NCI-H2196 treated with DMSO at 0.1 percent for 48 hours (cell line): Measurements from ENCODE around the gene ECM2.

ENCODE experiments used
- DNase-seq: peaks from one replicate; lab custom pipeline; 2025; ENCODE audit not compliant: unreplicated experiment; lab: John Stamatoyannopoulos, UW

ECM2 gene

DNA sequence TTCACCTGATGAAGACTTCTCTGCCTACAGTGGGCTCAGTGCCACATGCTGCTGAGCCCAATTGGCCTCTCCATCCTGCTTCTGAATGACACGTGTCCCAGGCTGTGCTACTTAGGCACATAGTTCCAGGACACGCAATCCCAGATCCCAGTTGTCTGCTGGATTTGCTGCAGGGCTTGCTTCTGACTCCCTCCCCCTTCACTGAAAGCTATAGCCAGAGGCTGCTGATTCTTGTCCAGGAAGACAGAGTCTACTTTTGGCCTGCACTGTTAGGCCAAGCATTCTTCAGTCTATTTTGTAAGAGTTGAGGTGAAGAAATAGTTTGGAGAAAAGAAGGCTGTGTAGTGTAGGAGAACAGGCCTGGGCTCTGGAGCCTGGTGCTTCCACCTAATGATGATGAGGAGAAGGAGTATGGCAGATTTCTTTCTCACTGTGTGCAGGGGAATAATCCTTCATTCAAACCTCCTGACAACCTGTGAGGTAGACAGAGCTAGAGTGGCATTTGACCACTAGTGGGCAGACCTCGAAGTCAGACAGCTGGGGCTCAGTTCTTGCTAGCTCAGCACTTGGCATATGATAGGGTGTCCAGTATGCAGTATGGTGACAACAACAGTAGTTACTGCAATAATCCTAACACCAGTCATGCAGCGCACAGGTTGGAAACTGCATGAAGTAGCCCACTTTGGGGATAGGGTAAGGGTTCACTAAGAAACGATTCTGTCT, 34.0 kb downstream of the ECM2 start:
- DNase-seq: peak; percentile 1

DNA sequence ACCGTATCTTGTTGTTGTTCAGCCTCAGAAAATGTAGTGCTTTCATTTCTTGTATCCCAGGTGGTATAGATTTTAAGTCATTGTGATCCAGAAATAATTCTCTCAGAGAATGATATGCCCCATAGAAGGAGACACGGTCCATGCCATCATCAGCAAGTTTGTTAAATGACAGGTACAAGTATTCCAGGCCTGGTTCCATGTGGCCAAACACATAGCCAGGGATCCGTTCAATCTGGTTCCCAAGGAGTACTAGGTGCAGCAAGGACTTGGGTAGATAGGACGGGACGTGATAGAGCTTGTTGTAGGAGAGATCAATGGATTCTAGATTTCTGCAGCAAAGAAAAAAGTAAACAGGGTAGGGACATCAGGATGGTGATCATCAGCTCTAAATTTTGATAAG, 35.1 kb downstream of the ECM2 start:
- DNase-seq: no peak

DNA sequence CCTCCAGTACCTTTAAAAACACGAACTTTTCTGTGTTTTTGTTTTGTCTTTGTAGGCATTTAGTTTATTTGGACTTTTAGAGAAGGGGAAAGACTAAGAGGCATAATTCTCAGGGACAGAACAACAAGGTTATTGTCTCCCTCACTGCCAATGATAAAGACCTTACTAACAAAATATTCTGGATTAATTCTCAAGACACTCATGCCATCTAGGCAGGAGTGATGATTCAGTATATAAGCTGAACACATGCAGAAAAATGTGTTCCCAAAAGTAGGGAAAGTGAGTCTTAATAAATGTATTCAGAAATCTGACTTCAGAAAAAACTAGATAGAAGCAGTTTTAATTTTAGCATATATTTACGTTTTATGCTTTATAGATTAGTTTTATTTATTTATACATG, 36.1 kb downstream of the ECM2 start:
- DNase-seq: no peak

DNA sequence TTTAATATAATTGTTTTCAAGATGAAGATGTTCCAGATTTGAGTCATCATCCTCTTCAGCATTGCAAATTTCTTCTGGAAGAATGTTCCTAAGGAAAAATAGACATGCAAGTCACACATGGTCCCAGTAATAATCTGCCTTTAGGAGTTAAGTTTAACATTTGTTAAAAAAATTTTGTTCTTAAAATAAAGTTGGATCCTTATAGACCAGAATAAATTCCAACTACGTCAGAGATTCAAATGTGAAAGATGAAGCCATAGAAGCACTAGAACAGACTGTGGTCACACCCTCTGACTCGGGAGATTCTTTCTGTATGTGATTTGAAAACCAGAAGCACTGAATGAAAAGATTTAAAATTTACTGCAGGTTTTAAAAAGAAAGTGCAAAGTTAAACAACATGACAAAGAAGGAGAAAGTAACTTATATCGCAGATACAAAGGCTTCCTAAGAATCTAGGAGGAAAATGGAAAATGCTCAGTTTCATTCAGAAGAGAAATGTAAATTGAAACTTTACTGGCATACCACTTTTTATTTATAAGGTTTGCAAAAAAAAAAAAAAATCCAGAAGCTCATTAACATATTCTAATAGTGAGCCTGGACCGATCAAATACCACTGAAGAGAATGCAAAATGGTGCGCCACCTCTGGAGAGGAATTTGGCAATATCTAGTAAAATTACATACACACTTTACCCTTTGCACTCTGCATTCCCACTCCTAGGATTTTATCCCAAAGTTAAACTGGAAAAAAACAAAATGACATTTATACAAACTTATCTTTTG, 39.2 kb downstream of the ECM2 start:
- no peak for DNase-seq

DNA sequence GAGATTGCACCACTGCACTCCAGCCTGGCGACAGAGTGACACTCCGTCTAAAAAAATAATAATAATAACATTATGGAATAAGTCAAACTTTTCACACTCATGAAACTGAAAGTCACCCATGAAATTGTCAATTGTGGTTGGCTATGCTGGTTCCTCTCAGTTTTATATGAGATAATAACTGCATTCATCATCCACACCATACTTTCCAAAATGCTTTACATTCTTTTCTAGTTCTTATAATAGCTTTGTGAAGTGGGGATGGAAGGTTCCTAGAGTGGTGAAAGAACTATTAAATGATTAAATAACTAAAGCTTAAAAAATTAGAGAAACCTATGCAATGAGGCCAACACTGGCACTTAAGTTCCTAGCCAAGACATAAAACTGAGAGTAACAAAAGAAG, 40.9 kb downstream of the ECM2 start:
- DNase-seq: no peak

DNA sequence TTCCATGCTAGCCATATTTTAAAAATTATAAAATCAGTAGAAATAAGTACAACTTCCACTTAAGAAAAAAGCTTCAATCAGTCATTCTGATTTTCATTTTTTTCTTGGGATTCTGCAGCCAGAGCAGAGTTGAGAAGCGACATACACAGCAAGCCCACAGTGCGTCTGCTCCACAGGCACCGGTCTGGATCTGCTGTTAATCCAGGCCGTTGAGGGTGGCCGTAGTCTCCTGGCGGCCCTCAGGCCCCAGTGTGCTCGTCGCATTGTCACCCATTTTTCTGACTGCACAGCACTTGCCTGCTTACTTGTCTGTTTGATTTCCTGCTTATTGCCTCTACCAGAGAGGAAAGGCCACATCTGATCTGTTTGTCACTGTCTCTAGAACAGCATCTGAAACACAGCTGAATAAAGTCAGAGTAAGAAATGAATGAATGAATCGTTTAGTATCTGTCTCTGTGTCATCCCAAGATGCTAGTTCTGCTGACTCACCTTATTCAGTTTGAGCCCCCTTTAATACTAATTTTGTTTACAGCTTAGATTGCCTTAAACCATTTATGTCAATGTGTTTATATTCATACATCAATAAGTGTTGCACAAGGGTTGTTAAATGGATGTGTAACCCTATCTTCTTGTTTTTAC, 41.9 kb downstream of the ECM2 start:
- no peak for DNase-seq

DNA sequence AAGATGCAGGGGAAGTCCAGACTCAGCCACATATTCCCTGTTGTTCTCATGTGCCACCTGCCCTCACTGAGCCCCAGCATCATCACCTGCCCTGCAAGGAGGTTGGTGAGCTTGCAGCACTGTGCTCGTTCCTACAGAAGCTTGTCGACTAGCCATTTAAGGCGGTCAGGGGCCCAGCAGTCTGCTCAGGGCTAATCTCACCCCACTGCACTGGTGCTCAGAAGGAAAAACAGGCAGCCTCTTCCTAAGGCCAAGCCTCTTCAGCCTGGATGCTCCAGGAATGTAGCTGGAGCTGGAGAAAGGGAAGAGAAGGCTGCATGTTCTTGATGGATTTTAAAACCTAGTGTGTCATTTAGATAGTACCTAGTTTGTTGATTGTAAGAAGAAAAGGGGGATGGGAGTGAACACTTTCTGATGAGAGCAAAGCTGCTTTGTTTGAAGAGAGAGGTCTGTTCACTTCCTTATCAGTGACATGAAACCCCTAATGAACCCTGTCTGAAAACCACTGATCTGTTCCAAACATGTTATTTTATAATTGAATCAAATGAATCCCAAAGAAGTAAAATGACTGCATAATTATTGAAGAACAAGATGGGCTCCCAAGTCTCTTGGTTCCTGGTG, 42.9 kb downstream of the ECM2 start:
- no peak for DNase-seq

DNA sequence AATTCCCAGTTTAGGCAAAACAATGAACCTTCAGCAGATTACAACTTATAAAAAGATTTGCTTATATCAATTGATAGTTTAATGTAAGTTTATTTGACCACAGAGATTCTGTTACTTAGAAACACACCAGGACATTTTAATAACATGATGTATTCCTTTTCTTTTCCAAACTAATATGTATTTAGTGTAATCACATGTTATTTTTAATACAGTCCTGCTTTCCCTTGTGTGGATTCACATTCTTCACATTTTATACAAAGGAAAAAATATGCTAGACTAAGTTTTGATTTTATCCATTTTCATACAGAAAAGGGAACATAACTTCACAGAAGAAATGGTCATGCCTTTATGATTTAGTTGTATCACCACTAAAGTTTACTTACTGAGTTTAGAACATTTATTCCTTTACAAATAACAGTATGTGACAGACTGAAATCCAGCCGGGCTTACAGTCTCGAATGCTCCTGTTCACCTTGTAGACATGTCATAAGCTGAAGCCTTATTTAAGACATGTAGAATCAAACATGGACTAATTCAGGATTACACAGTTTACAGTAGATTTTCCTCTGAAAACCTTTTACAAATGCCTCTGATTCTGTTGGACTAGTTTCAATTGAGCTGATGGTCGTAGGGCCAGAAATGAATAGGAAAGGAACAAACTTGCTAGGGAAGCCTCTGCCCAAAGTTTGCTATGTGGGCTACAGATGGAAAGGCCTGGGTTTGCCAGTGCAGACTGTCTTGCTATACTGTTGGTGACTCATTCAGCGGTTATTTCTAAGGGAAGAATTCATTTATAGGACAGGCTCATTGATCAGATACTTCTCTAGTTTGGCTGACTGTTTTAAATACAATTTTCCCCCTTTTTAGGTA, 46.9 kb downstream of the ECM2 start:
- no peak for DNase-seq

DNA sequence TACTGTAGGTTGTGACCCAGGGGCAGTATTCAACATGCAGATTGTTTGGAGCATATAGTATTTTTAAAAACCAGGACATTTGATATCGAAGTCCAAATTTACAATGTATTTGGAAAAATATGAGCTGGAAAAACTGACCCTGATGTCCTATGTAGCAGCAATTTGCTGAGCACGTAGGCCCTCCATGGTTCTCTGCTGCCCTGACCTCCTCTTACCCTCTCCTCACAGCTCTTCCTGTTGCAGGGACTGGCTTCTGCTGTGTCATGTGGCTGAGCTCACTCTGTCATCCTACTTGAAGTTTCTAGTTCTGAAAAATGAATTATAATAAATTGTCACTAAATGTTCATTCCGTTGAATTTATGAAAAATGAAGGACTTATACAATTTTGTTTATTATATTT, 49.4 kb downstream of the ECM2 start:
- DNase-seq: no peak

DNA sequence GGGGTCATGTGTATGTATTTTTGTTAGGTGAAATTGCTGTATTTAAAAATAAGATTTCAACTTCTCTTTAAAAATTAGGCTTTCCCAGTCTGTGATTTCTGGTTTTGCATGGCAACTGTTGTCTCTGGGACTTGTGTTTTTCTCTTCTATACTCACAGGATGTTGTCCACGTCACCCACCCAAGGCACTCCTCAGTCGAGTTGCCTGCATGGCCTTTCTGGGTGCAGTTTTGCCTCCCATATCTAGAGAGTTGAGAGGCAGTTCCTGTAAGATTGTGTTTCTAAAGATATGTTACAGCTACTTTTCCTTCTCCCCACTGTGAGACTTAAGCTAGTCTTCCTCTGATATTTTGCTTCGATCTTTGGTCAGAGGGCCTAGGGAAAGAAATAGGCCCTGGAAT, 51.2 kb downstream of the ECM2 start:
- DNase-seq: no peak

DNA sequence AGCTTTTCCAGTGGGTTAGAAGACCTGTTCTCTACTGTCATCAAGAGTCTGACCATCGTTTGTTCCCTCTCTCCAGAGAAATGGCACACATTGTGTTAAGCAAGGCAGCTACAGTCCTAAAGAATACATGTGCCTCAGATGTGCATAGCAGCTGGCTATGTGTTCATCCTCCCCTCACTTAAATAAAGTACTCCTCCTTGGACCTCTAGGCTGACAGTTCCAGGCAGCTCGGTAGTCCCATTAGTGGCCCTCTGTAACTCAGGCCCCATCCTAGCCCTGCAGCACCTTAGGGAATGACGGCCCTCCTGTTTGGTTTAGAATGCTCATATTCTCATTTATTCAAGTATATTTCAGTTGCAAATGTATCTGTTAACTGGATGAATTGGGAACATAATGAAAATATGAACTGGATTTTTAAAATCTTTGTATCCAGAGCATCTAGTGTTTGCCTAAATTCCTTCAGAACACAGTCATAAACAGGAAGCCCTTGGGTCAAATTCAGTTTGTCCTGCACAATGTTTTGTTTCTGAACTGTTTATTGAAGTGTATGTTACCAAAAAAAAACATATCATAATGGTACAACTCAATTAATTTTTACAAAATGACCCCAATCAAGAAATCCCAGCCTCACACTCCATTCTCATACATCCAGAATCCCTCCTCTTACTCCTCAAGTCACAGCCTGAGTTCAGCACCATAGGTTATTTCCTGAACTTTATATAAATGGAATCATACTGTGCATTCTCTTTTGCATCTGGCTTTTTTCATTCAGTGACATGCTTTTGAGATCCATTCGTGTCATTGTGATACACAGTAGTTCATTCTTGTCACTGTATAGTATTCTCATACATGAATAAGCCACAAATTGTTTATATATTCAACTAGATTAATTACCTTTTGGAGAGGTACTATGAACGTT, 51.9 kb downstream of the ECM2 start:
- DNase-seq: no peak

DNA sequence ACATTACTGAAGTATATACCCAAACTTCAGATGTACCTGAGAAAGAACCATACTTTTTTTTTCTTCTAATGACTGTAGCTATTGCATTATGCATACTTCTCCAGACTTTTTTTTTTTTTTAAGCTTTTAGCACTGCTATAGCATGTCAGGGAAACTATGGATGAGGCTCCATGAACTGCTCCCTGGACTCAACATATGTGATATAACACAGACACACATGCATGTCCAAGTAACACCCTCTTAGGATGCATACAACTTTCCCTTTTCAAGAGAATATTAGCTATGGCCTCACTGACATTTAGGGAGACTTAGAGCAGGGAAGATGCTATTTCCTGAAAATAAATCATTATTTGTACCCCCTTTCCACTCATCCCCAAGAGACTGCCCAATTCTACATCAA, 53.0 kb downstream of the ECM2 start:
- no peak for DNase-seq

DNA sequence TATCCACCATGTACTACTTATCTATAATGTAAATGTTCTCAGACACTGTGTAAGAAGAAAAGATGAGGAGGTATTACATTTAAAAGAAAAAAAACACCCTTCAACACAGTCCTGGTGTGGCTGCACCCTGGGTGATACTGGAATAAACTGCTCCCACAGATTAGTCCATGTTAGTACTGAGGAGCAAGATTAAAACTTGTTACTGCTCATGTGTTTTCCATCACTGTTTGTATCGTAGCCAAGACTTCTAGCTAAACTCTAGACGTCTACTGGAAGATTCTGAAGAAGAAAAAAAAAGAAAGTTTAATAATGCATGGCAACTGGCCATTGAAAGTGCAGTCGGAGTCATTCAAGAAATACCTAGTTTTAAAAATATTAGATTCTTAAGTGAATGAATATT, 53.5 kb downstream of the ECM2 start, which contains the start of gene ASPN:
TSS of gene ASPN (minus strand) at position 178 of the 400 bp plus-strand sequence.
- DNase-seq: no peak

DNA sequence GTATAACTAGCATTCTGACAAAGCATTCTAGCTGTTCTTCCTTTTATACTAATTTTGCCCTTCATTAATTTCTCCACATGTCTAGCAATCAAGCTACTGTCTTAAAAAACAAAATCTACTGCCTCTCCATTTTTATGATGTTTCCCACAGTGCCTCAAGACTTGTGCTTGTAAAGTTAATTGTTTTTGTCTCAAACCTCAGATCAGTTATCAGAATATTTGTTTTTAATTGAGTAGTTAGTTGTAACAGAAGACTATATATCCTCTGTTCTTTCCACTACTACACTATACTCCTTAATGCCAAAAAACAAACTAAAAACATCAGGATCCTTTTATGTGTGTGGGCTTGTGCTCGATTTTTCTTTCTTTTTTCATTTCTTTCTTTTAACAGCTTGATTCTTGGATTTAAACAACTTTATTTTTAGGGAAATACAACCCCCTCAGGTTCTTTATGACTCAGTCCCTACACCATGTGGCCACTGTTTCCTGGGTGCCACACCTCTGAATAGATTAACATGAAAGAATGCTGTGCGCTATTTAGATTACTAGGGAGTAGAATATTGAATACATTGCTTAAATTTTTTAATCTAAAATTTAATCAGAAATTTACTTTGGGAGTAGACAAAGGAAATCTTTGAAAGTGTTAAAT, 54.7 kb downstream of the ECM2 start:
- DNase-seq: no peak

DNA sequence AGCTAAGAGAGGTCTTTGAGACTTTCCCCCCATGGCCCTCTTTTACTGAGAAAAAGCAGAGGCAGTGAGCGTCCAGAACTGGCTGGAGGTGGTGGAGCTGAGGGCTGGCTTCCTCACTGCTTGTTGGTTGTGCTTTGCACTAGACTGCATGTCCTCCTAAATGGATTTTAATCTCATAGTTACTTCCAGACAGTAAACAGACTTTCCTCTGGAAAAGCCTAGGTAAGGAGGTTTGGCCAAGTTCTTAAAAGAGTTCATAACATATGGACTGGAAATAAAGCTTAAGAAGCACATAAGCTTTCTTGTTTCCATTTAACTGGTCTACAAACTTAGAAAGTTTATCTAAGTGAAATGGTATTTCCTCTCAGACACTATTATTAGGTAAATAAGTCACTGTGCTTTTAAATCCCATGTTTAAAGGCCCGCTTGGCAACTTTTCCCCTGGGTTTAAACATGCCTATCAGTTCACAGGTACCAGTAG, 55.5 kb downstream of the ECM2 start:
- no peak for DNase-seq

DNA sequence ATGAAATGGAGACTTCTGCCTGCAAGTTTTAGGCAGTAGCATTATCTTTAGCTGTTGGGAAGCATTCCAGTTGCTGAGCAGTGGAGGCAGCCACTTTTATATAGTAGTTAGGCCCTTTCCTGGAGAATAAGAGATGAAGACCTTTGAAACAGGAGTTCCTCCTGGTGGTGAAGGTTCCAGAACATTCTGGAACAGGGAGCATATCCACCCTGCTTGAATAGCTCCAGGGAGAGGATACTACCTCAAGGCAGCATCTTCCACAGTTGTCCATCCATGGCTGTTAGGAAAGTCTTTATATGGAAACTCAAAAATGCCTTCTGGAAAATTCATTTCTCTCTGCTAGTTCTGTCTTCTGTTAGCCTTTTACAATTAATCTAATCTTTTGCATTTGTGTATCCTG, 56.4 kb downstream of the ECM2 start:
- DNase-seq: no peak

DNA sequence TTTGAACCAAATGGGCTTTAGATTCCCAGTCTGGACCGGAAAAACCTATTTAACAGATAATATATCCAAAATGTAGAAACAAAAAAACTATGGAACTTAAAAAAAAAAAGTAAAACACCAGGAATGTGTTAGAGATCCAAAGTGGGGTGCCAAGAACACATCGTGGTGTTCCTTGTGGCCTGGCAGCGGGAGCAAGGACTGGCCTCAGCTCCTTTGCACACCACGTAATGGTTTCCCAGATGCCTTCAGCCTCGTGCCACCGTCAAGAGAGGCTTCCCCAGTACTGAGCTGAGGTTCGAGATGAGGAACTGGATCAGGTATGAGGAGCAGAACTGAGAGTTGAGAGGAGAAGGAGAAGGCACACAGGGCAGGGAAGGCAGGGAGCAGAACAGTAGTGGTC, 57.0 kb downstream of the ECM2 start:
- DNase-seq: no peak

DNA sequence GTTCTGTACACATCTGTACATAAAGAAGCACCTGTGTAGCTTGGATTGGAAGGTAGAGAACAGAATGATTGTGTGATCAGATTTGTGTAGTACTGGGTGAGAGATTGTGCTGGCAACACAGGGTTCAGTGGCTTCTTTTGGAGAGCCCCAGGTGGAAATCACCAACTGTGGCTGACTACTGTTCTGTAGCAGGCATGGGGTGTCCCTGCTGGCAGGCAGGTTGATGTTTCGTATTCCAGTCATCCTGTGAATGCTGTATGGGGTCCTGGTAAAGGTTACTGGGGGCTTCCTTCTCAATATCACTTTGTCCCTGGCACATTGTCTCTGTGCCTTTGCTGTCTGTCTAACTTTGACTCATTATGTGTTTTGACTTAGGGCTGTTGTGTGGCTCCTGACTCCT, 58.8 kb downstream of the ECM2 start:
- no peak for DNase-seq

DNA sequence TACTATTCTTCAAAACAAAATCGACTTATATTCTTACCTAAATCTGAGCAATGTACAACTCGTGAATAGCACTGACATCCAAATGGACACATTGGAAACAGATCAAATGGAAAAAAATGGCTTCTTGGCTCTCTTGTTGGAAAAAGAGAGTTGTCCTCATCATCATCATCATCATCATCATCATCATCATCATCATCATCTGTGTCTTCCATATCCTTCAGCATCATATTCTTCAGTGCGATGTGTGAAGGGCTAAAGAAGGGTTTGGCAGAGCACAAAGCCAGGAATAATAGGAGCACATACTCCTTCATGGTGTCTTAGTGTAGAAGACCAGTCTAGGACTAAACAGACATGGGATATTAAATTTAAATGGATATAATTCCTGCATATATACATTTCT, 61.2 kb downstream of the ECM2 start:
- no peak for DNase-seq
